GM19452 (cell line): ENCODE results near the gene STAC.

Experiments
- ATAC-seq: cut with Tn5 transposase; IDR thresholded peaks from one replicate; pipeline ENCODE4 v1.9.1; 2021; ENCODE audit not compliant: unreplicated experiment

Gene STAC

GRCh38 chr3:36380221-36381031 lies at the start of gene STAC:
Gene STAC, plus strand, starts transcription at chr3:36380504. Its CDS starts 140 bp downstream, at chr3:36380644.
- no peak for ATAC-seq

- no peak for ATAC-seq
These were observed 48.2 kb upstream of the STAC start for GRCh38 chr3:36332139-36332538.

- no peak for ATAC-seq
These were observed 18.1 kb upstream of the STAC start for GRCh38 chr3:36362216-36362615.

- ATAC-seq: no peak
These were observed 17.3 kb upstream of the STAC start for GRCh38 chr3:36362973-36363372.

GRCh38 chr3:36364260-36364659 lies 16.0 kb upstream of the STAC start:
- no peak for ATAC-seq

- ATAC-seq: no peak
These were observed 14.5 kb upstream of the STAC start for GRCh38 chr3:36365829-36366228.

GRCh38 chr3:36366308-36366707 lies 14.0 kb upstream of the STAC start:
- ATAC-seq: no peak

GRCh38 chr3:36367912-36368573 lies 12.3 kb upstream of the STAC start:
- no peak for ATAC-seq

GRCh38 chr3:36372534-36372935 lies 7.8 kb upstream of the STAC start:
- ATAC-seq: no peak

GRCh38 chr3:36373084-36373483 lies 7.2 kb upstream of the STAC start:
- no peak for ATAC-seq

GRCh38 chr3:36373666-36374065 lies 6.6 kb upstream of the STAC start:
- ATAC-seq: no peak

GRCh38 chr3:36379872-36380220 lies 458 bp upstream of the STAC start:
- ATAC-seq: no peak

- ATAC-seq: no peak
These were observed 1.1 kb downstream of the STAC start for GRCh38 chr3:36381311-36381956.

GRCh38 chr3:36393563-36393962 lies 13.3 kb downstream of the STAC start:
- ATAC-seq: no peak

GRCh38 chr3:36394176-36394575 lies 13.9 kb downstream of the STAC start:
- ATAC-seq: no peak

- no peak for ATAC-seq
These were observed 17.5 kb downstream of the STAC start for GRCh38 chr3:36397841-36398240.

GRCh38 chr3:36399933-36400332 lies 19.6 kb downstream of the STAC start:
- ATAC-seq: no peak

GRCh38 chr3:36401056-36401455 lies 20.8 kb downstream of the STAC start:
- no peak for ATAC-seq

GRCh38 chr3:36403661-36404060 lies 23.4 kb downstream of the STAC start:
- no peak for ATAC-seq

- no peak for ATAC-seq
These were observed 24.9 kb downstream of the STAC start for GRCh38 chr3:36405190-36405589.

- ATAC-seq: no peak
These were observed 27.8 kb downstream of the STAC start for GRCh38 chr3:36408146-36408545.

GRCh38 chr3:36409862-36410261 lies 29.6 kb downstream of the STAC start:
- no peak for ATAC-seq
